HEK293 (cell line): ENCODE data around the gene BEST1.

Experiments used
- CTCF ChIA-PET: fragments of 350-600 bp; formaldehyde crosslinking; extraction: SDS; loops from one replicate; lab custom pipeline; 2021; ENCODE audit warnings: antibody characterized with exemption; lab: Yijun Ruan, JAX
- POLR2A ChIA-PET: fragments of 300-600 bp; formaldehyde crosslinking; extraction: SDS; loops from one replicate; lab custom pipeline; 2020; ENCODE audit warnings: antibody characterized with exemption, inconsistent platforms; lab: Yijun Ruan, JAX
- H3K27ac ChIP-seq: fragments of 200-500 bp; sonication (Bioruptor generic); 2 replicates; pipeline ENCODE4 v1.5.1; 2014; ENCODE audit warnings: low read depth, low read length, control low read depth, inconsistent platforms; ENCODE audit errors: extremely low read depth
- H3K36me3 ChIP-seq, 2 experiments: fragments of 200-500 bp in 1 of 2; sonication (Bioruptor generic) in 1 of 2; 1 replicate in 1 of 2; 2 replicates in 1 of 2; pipeline ENCODE4 v1.5.1; 2014 to 2017; ENCODE audit warnings: inconsistent platforms in 2 of 2, low read length in 2 of 2; ENCODE audit not compliant: control insufficient read depth in 2 of 2, insufficient read depth in 1 of 2
- H3K4me1 ChIP-seq: fragments of 200-500 bp; sonication (Bioruptor generic); 2 replicates; pipeline ENCODE4 v1.5.1; 2014; ENCODE audit warnings: mild to moderate bottlenecking, low read length, inconsistent platforms; ENCODE audit not compliant: control insufficient read depth, insufficient read depth
- H3K4me3 ChIP-seq: 2 replicates; pipeline ENCODE4 v1.5.1; 2011; ENCODE audit warnings: low read depth, mild to moderate bottlenecking, control low read depth, low read length, moderate library complexity
- H3K9me3 ChIP-seq: fragments of 200-500 bp; sonication (Bioruptor generic); 2 replicates; pipeline ENCODE4 v1.5.1; 2014; ENCODE audit warnings: low read depth, low read length, inconsistent platforms; ENCODE audit not compliant: control insufficient read depth, insufficient read depth
- BCL11B ChIP-seq: fragments of 450-650 bp; formaldehyde crosslinking; IDR thresholded peaks from 2 replicates; pipeline ENCODE4 v1.5.1; 2016; ENCODE audit warnings: low read depth, missing biosample characterization, missing genetic modification characterization
- KLF16 ChIP-seq: fragments of 450-650 bp; formaldehyde crosslinking; IDR thresholded peaks from 2 replicates; pipeline ENCODE4 v1.5.1; 2017; ENCODE audit warnings: missing biosample characterization, missing genetic modification characterization
- ZBTB8A ChIP-seq: fragments of 450-650 bp; formaldehyde crosslinking; IDR thresholded peaks from 2 replicates; pipeline ENCODE4 v1.5.1; 2016; ENCODE audit warnings: missing biosample characterization, missing genetic modification characterization
- ZIC2 ChIP-seq: fragments of 450-650 bp; formaldehyde crosslinking; IDR thresholded peaks from 2 replicates; pipeline ENCODE4 v1.5.1; 2016; ENCODE audit warnings: missing biosample characterization, missing genetic modification characterization
- ZNF248 ChIP-seq: fragments of 450-650 bp; formaldehyde crosslinking; IDR thresholded peaks from 2 replicates; pipeline ENCODE4 v1.5.1; 2017; ENCODE audit warnings: missing biosample characterization, missing genetic modification characterization
- ZNF350 ChIP-seq: fragments of 450-650 bp; formaldehyde crosslinking; IDR thresholded peaks from 2 replicates; pipeline ENCODE4 v1.5.0; 2017; ENCODE audit warnings: missing biosample characterization, mild to moderate bottlenecking, missing genetic modification characterization
- ZNF37A ChIP-seq: fragments of 450-650 bp; IDR thresholded peaks from 2 replicates; pipeline ENCODE4 v1.5.1; 2018; ENCODE audit warnings: missing biosample characterization, missing genetic modification characterization
- ZNF394 ChIP-seq: fragments of 450-650 bp; formaldehyde crosslinking; IDR thresholded peaks from 2 replicates; pipeline ENCODE4 v1.5.1; 2016; ENCODE audit warnings: missing biosample characterization, missing genetic modification characterization, mild to moderate bottlenecking, moderate library complexity, borderline replicate concordance
- ZNF549 ChIP-seq: fragments of 450-650 bp; IDR thresholded peaks from 2 replicates; pipeline ENCODE4 v1.5.1; 2018; ENCODE audit warnings: missing biosample characterization, missing genetic modification characterization, mild to moderate bottlenecking, inconsistent platforms, moderate library complexity
- ZNF660 ChIP-seq: fragments of 450-650 bp; IDR thresholded peaks from 2 replicates; pipeline ENCODE4 v1.5.1; 2018; ENCODE audit warnings: missing biosample characterization, mild to moderate bottlenecking, missing genetic modification characterization
- ZNF837 ChIP-seq: fragments of 450-650 bp; formaldehyde crosslinking; IDR thresholded peaks from 2 replicates; pipeline ENCODE4 v1.5.1; 2016; ENCODE audit warnings: missing biosample characterization, missing genetic modification characterization
- TF ChIP-seq, protein P1 (sequence below): fragments of 450-650 bp; formaldehyde crosslinking; IDR thresholded peaks from 2 replicates; pipeline ENCODE4 v1.5.1; 2016; ENCODE audit warnings: missing biosample characterization, missing genetic modification characterization, borderline replicate concordance
- TF ChIP-seq, protein P2 (sequence below): fragments of 450-650 bp; formaldehyde crosslinking; IDR thresholded peaks from 2 replicates; pipeline ENCODE4 v1.5.1; 2016; ENCODE audit warnings: missing biosample characterization, missing genetic modification characterization, low read depth
- TF ChIP-seq, protein P3 (sequence below): fragments of 450-650 bp; formaldehyde crosslinking; IDR thresholded peaks from 2 replicates; pipeline ENCODE4 v1.5.1; 2016; ENCODE audit warnings: missing biosample characterization, missing genetic modification characterization

Gene BEST1

DNA sequence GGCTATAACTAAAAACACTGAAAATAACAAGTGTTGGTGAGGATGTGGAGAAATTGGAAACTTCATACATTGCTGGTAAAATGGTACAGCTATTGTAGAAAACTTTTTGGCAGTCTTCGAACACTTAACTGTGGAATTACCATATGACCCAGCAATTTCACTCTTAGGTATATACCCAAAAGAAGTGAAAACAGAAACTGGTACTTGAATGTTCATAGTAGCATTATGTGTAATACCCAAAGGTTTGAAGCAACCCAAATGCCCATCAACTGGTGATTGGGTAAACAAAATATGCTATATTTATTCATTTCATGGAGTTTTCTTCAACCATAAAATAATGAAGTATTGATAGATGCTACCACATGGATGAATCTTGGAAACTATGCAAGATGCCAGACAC lies 58.0 kb downstream of the BEST1 start (continued):
- TF ChIP-seq ZNF549 (tag by site-specific recombination) (no peak), BCL11B (tag by site-specific recombination) (no peak), ZNF248 (tag by site-specific recombination) (no peak)
- TF ChIP-seq, protein P1, sequence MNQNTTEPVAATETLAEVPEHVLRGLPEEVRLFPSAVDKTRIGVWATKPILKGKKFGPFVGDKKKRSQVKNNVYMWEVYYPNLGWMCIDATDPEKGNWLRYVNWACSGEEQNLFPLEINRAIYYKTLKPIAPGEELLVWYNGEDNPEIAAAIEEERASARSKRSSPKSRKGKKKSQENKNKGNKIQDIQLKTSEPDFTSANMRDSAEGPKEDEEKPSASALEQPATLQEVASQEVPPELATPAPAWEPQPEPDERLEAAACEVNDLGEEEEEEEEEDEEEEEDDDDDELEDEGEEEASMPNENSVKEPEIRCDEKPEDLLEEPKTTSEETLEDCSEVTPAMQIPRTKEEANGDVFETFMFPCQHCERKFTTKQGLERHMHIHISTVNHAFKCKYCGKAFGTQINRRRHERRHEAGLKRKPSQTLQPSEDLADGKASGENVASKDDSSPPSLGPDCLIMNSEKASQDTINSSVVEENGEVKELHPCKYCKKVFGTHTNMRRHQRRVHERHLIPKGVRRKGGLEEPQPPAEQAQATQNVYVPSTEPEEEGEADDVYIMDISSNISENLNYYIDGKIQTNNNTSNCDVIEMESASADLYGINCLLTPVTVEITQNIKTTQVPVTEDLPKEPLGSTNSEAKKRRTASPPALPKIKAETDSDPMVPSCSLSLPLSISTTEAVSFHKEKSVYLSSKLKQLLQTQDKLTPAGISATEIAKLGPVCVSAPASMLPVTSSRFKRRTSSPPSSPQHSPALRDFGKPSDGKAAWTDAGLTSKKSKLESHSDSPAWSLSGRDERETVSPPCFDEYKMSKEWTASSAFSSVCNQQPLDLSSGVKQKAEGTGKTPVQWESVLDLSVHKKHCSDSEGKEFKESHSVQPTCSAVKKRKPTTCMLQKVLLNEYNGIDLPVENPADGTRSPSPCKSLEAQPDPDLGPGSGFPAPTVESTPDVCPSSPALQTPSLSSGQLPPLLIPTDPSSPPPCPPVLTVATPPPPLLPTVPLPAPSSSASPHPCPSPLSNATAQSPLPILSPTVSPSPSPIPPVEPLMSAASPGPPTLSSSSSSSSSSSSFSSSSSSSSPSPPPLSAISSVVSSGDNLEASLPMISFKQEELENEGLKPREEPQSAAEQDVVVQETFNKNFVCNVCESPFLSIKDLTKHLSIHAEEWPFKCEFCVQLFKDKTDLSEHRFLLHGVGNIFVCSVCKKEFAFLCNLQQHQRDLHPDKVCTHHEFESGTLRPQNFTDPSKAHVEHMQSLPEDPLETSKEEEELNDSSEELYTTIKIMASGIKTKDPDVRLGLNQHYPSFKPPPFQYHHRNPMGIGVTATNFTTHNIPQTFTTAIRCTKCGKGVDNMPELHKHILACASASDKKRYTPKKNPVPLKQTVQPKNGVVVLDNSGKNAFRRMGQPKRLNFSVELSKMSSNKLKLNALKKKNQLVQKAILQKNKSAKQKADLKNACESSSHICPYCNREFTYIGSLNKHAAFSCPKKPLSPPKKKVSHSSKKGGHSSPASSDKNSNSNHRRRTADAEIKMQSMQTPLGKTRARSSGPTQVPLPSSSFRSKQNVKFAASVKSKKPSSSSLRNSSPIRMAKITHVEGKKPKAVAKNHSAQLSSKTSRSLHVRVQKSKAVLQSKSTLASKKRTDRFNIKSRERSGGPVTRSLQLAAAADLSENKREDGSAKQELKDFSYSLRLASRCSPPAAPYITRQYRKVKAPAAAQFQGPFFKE (tag by site-specific recombination): no peak

DNA sequence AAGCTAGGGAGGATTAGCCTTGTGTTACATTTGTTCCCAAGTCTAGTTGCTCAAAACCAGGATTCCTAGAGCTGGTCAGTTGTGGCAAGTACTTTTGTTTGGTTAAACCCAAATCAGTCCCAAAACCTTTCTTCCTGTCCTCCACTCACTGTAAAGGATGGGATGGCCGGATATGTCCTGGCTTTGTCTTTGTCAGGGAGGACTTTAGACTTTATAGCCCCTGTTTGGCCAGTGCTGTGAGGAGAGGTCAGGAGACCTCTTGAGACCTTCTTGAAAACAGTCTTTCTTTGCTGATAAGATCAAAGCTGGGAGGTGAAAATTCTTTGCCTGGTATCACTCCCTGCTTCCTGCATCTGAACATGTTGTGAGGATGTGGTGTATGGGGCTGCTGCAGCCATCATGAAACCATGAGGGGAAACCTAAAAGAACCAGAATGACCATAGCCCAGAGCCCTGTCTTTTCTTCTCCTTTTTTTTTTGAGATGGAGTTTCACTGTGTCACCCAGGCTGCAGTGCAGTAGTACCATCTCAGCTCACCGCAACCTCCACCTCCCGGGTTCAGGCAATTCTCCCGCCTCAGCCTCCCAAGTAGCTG lies 60.9 kb downstream of the BEST1 start:
- Histone ChIP-seq H3K4me1 (no peaks in the 10 kb centered on the region), H3K36me3 (no peaks in the 10 kb centered on the region), H3K9me3 (no peaks in the 10 kb centered on the region), H3K4me3 (no peak overlapping the region), H3K27ac (no peak overlapping the region)
- ChIA-PET POLR2A (no interaction called here), CTCF (interaction anchor here (0.6 to 0.9 kb wide), 3 partner anchors 64 to 111 kb away, joined by 3 to 6 read pairs (median 5); no protein-coding TSS in a partner anchor)
- TF ChIP-seq ZNF660 (tag by site-specific recombination): no peak
- TF ChIP-seq KLF16 (tag by site-specific recombination): no peak
- TF ChIP-seq ZNF394 (tag by site-specific recombination): no peak
- TF ChIP-seq ZBTB8A (tag by site-specific recombination): no peak
- no peak for TF ChIP-seq ZNF37A (tag by site-specific recombination)
- TF ChIP-seq ZNF837 (tag by site-specific recombination): no peak
- TF ChIP-seq, protein P2, sequence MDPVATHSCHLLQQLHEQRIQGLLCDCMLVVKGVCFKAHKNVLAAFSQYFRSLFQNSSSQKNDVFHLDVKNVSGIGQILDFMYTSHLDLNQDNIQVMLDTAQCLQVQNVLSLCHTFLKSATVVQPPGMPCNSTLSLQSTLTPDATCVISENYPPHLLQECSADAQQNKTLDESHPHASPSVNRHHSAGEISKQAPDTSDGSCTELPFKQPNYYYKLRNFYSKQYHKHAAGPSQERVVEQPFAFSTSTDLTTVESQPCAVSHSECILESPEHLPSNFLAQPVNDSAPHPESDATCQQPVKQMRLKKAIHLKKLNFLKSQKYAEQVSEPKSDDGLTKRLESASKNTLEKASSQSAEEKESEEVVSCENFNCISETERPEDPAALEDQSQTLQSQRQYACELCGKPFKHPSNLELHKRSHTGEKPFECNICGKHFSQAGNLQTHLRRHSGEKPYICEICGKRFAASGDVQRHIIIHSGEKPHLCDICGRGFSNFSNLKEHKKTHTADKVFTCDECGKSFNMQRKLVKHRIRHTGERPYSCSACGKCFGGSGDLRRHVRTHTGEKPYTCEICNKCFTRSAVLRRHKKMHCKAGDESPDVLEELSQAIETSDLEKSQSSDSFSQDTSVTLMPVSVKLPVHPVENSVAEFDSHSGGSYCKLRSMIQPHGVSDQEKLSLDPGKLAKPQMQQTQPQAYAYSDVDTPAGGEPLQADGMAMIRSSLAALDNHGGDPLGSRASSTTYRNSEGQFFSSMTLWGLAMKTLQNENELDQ (tag by site-specific recombination): no peak
- TF ChIP-seq ZIC2: no peak
- TF ChIP-seq, protein P3, sequence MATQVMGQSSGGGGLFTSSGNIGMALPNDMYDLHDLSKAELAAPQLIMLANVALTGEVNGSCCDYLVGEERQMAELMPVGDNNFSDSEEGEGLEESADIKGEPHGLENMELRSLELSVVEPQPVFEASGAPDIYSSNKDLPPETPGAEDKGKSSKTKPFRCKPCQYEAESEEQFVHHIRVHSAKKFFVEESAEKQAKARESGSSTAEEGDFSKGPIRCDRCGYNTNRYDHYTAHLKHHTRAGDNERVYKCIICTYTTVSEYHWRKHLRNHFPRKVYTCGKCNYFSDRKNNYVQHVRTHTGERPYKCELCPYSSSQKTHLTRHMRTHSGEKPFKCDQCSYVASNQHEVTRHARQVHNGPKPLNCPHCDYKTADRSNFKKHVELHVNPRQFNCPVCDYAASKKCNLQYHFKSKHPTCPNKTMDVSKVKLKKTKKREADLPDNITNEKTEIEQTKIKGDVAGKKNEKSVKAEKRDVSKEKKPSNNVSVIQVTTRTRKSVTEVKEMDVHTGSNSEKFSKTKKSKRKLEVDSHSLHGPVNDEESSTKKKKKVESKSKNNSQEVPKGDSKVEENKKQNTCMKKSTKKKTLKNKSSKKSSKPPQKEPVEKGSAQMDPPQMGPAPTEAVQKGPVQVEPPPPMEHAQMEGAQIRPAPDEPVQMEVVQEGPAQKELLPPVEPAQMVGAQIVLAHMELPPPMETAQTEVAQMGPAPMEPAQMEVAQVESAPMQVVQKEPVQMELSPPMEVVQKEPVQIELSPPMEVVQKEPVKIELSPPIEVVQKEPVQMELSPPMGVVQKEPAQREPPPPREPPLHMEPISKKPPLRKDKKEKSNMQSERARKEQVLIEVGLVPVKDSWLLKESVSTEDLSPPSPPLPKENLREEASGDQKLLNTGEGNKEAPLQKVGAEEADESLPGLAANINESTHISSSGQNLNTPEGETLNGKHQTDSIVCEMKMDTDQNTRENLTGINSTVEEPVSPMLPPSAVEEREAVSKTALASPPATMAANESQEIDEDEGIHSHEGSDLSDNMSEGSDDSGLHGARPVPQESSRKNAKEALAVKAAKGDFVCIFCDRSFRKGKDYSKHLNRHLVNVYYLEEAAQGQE (tag by site-specific recombination): no peak
- no peak for TF ChIP-seq ZNF350 (tag by site-specific recombination)
